CD14-positive monocyte (primary cell): Measurements from ENCODE around the gene PTF1A. TPM values are rescaled to one million over a fixed set of nuclear protein-coding genes. Genes with fewer than 3 reads are reported as not detected.
A peak's percentile ranks its signal among the peaks of the same experiment; 100 is the strongest.

Experiments used
- DNase-seq, 3 donors: peaks; one replicate each; pipeline ENCODE4 v3.0.0-alpha.2; 2011 to 2022
- H2AFZ ChIP-seq: 2 replicates; pipeline ENCODE4 v1.6.0; 2012; ENCODE audit warnings: mild to moderate bottlenecking, low read depth, low read length, inconsistent platforms; ENCODE audit not compliant: insufficient read depth, poor library complexity, severe bottlenecking
- H3K27ac ChIP-seq, 2 donors: 1 replicate in 1 of 2; 2 replicates in 1 of 2; pipeline ENCODE4 v1.5.1; 2012 to 2013; ENCODE audit warnings: low read length in 2 of 2, control low read depth in 1 of 2, inconsistent platforms in 1 of 2, low read depth in 1 of 2, mild to moderate bottlenecking in 1 of 2
- H3K27me3 ChIP-seq, 2 donors: one replicate each; pipeline versions ENCODE4 v1.6.0 to v1.6.1; 2011 to 2013; ENCODE audit warnings: low read length in 2 of 2; ENCODE audit not compliant: control insufficient read depth in 2 of 2, insufficient read depth in 2 of 2
- H3K36me3 ChIP-seq, 2 donors: replicated peaks in 1 of 2; 1 replicate in 1 of 2; 2 replicates in 1 of 2; pipeline versions ENCODE4 v1.5.1 to v1.6.1; 2012 to 2013; ENCODE audit warnings: low read length in 2 of 2, control low read depth in 1 of 2, inconsistent platforms in 1 of 2, mild to moderate bottlenecking in 1 of 2; ENCODE audit not compliant: insufficient read depth in 2 of 2, control insufficient read depth in 1 of 2
- H3K4me1 ChIP-seq, 2 donors: 1 replicate in 1 of 2; 2 replicates in 1 of 2; pipeline versions ENCODE4 v1.5.1 to v1.6.1; 2012 to 2013; ENCODE audit warnings: low read length in 2 of 2, control low read depth in 1 of 2, inconsistent platforms in 1 of 2, mild to moderate bottlenecking in 1 of 2, moderate library complexity in 1 of 2; ENCODE audit not compliant: insufficient read depth in 2 of 2, control insufficient read depth in 1 of 2
- H3K4me2 ChIP-seq: replicated peaks from 2 replicates; pipeline ENCODE3; 2012; ENCODE audit warnings: low read length, moderate library complexity, mild to moderate bottlenecking; ENCODE audit not compliant: poor library complexity, severe bottlenecking; ENCODE audit errors: extremely low read depth
- H3K4me3 ChIP-seq, 3 experiments: fragments of 200-600 bp in 1 of 3; sonication (generic) in 1 of 3; replicated peaks in 1 of 3; 1 replicate in 2 of 3; 2 replicates in 1 of 3; pipeline ENCODE4 v1.5.1; 2011 to 2013; ENCODE audit warnings: low read length in 3 of 3, mild to moderate bottlenecking in 3 of 3, control low read depth in 2 of 3, low read depth in 2 of 3, inconsistent platforms in 1 of 3, moderate library complexity in 1 of 3
- H3K79me2 ChIP-seq: 2 replicates; pipeline ENCODE4 v1.6.0; 2012; ENCODE audit warnings: mild to moderate bottlenecking, control low read depth, inconsistent platforms, low read length, moderate library complexity; ENCODE audit not compliant: insufficient read depth
- H3K9ac ChIP-seq: 2 replicates; pipeline ENCODE4 v1.6.0; 2017; ENCODE audit warnings: low read length, mild to moderate bottlenecking; ENCODE audit not compliant: insufficient read depth, poor library complexity, severe bottlenecking
- H3K9me3 ChIP-seq, 2 donors: replicated peaks in 1 of 2; 1 replicate in 1 of 2; 2 replicates in 1 of 2; pipeline versions ENCODE4 v1.5.1 to v1.6.1; 2012 to 2013; ENCODE audit warnings: low read length in 2 of 2, control low read depth in 1 of 2; ENCODE audit not compliant: control insufficient read depth in 1 of 2, insufficient read depth in 1 of 2
- H4K20me1 ChIP-seq: 2 replicates; pipeline ENCODE4 v1.6.0; 2012; ENCODE audit warnings: mild to moderate bottlenecking, low read length, control low read depth, moderate library complexity; ENCODE audit not compliant: insufficient read depth
- H3K27ac Mint-ChIP-seq, 7 donors: one replicate each; pipeline ENCODE4 v1.8.0; 2020; ENCODE audit warnings: mild to moderate bottlenecking in 7 of 7, mixed read lengths in 7 of 7, moderate library complexity in 6 of 7, inconsistent platforms in 2 of 7
- H3K27me3 Mint-ChIP-seq, 3 donors: one replicate each; pipeline ENCODE4 v1.8.0; 2021 to 2022; ENCODE audit warnings: low read depth in 3 of 3, mild to moderate bottlenecking in 3 of 3, mixed read lengths in 3 of 3, moderate library complexity in 3 of 3, inconsistent platforms in 1 of 3
- H3K36me3 Mint-ChIP-seq, 2 donors: one replicate each; pipeline ENCODE4 v1.8.0; 2020; ENCODE audit warnings: mixed read lengths in 2 of 2, inconsistent platforms in 1 of 2, mild to moderate bottlenecking in 1 of 2
- H3K4me1 Mint-ChIP-seq: one replicate; pipeline ENCODE4 v1.8.0; 2020; ENCODE audit warnings: mild to moderate bottlenecking, mixed read lengths
- H3K4me3 Mint-ChIP-seq, 2 donors: one replicate each; pipeline ENCODE4 v1.8.0; 2020; ENCODE audit warnings: mild to moderate bottlenecking in 2 of 2, mixed read lengths in 2 of 2, moderate library complexity in 1 of 2
- H3K9me3 Mint-ChIP-seq, 7 donors: one replicate each; pipeline ENCODE4 v1.8.0; 2020 to 2022; ENCODE audit warnings: mixed read lengths in 7 of 7, mild to moderate bottlenecking in 6 of 7, moderate library complexity in 6 of 7, inconsistent platforms in 2 of 7
- WGBS: methylation state at CpG from one replicate; pipeline ENCODE4 v1.1.5; 2013; ENCODE audit warnings: missing lambda C conversion rate; ENCODE audit not compliant: insufficient coverage; 5-methylcytosine and 5-hydroxymethylcytosine counted together
- intact Hi-C, 2 donors: fragments of 100-400 bp; cut with micrococcal nuclease; formaldehyde crosslinking; loops; one replicate each; pipeline versions ENCODE4 v1.15.0 to v1.15.1; 2023
- polyA plus RNA-seq, 3 donors: library from polyadenylated mRNA; depleted of rRNA in 1 of 3; unstranded in 2 of 3; stranded (reverse) in 1 of 3; fragments of 300-500 nt in 2 of 3; fragments of >200 nt in 1 of 3; fragmentation: Illumina TruSeq in 2 of 3; gene quantifications; 1 replicate in 2 of 3; 2 replicates in 1 of 3; pipeline ENCODE4 v1.2.3, GENCODE V29; 2012 to 2021
- TF ChIP-seq, protein P1 (sequence below): fragments of 200-600 bp; IDR thresholded peaks from one replicate; pipeline ENCODE4 v1.8.0; 2022; ENCODE audit warnings: antibody characterized with exemption, mild to moderate bottlenecking

Gene PTF1A
- polyA plus RNA-seq, 3 donors = not detected

DNA sequence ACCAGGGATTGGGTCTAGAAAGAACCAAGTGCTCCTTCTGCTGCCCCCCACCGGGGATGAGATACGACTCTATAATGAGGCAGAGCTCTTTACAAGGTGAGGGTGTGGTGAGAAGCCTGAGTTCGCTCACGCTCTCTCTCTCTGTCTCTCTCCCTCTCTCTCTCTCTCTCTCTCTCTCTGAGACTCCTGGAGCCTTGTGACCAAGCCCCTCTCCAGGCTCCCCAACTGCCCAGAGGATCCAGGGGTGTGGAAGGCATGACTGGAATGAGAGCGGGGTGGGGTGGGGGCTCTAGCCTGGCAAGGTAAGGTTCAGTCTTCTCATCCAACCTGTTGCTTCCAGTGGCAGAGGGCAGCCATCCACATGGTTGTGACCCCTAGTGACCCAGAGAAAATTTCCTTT lies 3.1 kb upstream of the PTF1A start:
- intact Hi-C loops = no loop called here
- Histone ChIP-seq H2AFZ (no peak overlapping the region), H3K4me2 (no peak overlapping the region), H3K27ac (no peak overlapping the region), H3K9me3 (peaks cover 0 to 6% of the 10 kb centered on the region in 2 donors), H4K20me1 (no peaks in the 10 kb centered on the region), H3K4me3 (no peak overlapping the region), H3K9ac (no peak overlapping the region), H3K36me3 (no peaks in the 10 kb centered on the region), H3K79me2 (no peaks in the 10 kb centered on the region), H3K4me1 (no peaks in the 10 kb centered on the region), H3K27me3 (peaks cover 43 to 55% of the 10 kb centered on the region in 2 donors)
- DNase-seq = no peak
- H3K27me3 Mint-ChIP-seq = peaks cover 57 to 72% (median 65%) of the 10 kb centered on the region in 3 donors
- TF ChIP-seq, protein P1, sequence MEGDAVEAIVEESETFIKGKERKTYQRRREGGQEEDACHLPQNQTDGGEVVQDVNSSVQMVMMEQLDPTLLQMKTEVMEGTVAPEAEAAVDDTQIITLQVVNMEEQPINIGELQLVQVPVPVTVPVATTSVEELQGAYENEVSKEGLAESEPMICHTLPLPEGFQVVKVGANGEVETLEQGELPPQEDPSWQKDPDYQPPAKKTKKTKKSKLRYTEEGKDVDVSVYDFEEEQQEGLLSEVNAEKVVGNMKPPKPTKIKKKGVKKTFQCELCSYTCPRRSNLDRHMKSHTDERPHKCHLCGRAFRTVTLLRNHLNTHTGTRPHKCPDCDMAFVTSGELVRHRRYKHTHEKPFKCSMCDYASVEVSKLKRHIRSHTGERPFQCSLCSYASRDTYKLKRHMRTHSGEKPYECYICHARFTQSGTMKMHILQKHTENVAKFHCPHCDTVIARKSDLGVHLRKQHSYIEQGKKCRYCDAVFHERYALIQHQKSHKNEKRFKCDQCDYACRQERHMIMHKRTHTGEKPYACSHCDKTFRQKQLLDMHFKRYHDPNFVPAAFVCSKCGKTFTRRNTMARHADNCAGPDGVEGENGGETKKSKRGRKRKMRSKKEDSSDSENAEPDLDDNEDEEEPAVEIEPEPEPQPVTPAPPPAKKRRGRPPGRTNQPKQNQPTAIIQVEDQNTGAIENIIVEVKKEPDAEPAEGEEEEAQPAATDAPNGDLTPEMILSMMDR = no peak
- peaks cover 0 to 5% (median 2%) of the 10 kb centered on the region in 7 donors for H3K9me3 Mint-ChIP-seq
- no peak overlapping the region for H3K27ac Mint-ChIP-seq
- no peaks in the 10 kb centered on the region for H3K36me3 Mint-ChIP-seq
- H3K4me3 Mint-ChIP-seq = peak overlapping the region in 1 of 2 donors; percentile 21
- no CpG with 5 or more reads among the region's 5 CpGs for WGBS
- peaks cover 1% of the 10 kb centered on the region for H3K4me1 Mint-ChIP-seq

DNA sequence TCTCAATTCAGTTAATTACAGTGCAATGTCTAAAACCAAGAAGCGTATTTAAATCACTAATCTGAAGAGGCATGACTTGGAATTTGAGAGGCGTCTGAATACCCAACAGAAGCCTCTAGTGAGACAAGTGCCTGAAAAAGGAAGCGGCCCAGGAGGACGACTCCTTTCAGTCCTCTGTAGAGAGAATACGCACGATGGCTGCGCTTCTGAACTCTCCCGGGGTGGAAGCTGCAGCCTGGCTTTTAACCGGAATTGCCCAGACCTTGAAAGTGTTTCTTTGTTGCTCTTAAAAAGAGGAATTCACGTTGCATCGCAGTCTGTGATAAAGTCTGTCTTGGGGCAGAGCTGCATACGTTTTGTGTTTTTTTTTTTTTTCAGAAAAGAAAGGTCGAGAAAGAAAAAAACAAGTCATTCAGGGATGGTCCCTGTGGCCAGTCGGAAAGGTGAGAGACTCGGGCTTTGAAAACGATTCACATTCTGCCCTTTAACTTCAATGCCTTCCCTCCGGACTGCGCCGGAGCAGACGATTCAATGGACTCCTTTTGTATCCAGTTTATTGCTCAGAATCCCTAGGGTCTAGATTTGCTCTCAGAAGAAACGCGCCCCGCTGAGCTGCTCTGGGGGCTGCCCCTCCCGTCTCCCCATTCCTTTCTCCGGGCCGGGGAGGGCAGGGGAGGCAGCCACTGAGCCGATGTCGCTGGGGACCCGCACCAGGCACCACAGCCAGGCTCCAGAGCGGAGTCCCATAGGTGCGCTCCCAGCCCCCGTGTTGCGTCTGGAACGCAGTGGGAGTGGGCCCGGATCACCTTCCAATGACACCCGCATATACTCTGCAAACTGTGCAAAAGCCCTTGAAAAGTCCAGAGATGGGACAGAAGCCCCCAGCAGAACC lies 994 bp upstream of the PTF1A start:
- Histone ChIP-seq H3K27me3 (peaks cover 56 to 76% of the 10 kb centered on the region in 2 donors), H3K79me2 (no peaks in the 10 kb centered on the region), H3K4me3 (no peak overlapping the region), H2AFZ (no peak overlapping the region), H3K36me3 (no peaks in the 10 kb centered on the region), H3K27ac (no peak overlapping the region), H3K4me2 (no peak overlapping the region), H3K9me3 (peaks cover 0 to 20% of the 10 kb centered on the region in 2 donors), H3K4me1 (no peaks in the 10 kb centered on the region), H4K20me1 (no peaks in the 10 kb centered on the region), H3K9ac (no peak overlapping the region)
- peaks cover 0 to 15% (median 2%) of the 10 kb centered on the region in 7 donors for H3K9me3 Mint-ChIP-seq
- H3K4me1 Mint-ChIP-seq = peaks cover 1% of the 10 kb centered on the region
- no peak for DNase-seq
- no peak overlapping the region for H3K27ac Mint-ChIP-seq
- no peaks in the 10 kb centered on the region for H3K36me3 Mint-ChIP-seq
- H3K27me3 Mint-ChIP-seq = peaks cover 69 to 87% (median 78%) of the 10 kb centered on the region in 3 donors
- intact Hi-C loops = no loop called here
- peak overlapping the region in 1 of 2 donors; percentile 80 for H3K4me3 Mint-ChIP-seq
- TF ChIP-seq, protein P1 = no peak
- WGBS = 6% methylated on average over 31 of the region's 36 CpGs
